DMS53 (cell line): ENCODE measurements around the gene USP47.

Source experiments
- DNase-seq: peaks from one replicate; lab custom pipeline; 2025; lab: John Stamatoyannopoulos, UW

Gene USP47

GRCh38 chr11:11864803-11865202 is 23.0 kb downstream of the USP47 start:
- no peak for DNase-seq

GRCh38 chr11:11865449-11865848 is 23.7 kb downstream of the USP47 start:
- DNase-seq: no peak

GRCh38 chr11:11866203-11866602 is 24.4 kb downstream of the USP47 start:
- DNase-seq: no peak

- DNase-seq: no peak
These were observed 25.9 kb downstream of the USP47 start for GRCh38 chr11:11867720-11868119.

- no peak for DNase-seq
These were observed 30.2 kb downstream of the USP47 start for GRCh38 chr11:11871991-11872401.

- DNase-seq: peak; percentile 65
These were observed 34.7 kb downstream of the USP47 start for GRCh38 chr11:11876458-11876857.

GRCh38 chr11:11880179-11880578 is 38.4 kb downstream of the USP47 start:
- DNase-seq: no peak

- no peak for DNase-seq
These were observed 40.8 kb downstream of the USP47 start for GRCh38 chr11:11882539-11882938.

GRCh38 chr11:11884351-11884750 is 42.6 kb downstream of the USP47 start:
- DNase-seq: no peak

- no peak for DNase-seq
These were observed 43.2 kb downstream of the USP47 start for GRCh38 chr11:11884774-11885481.

- DNase-seq: no peak
These were observed 52.7 kb downstream of the USP47 start for GRCh38 chr11:11894486-11894885.

GRCh38 chr11:11895672-11896071 is 53.9 kb downstream of the USP47 start:
- DNase-seq: no peak

- no peak for DNase-seq
These were observed 56.9 kb downstream of the USP47 start for GRCh38 chr11:11898648-11899047.

GRCh38 chr11:11899401-11899800 is 57.6 kb downstream of the USP47 start:
- DNase-seq: no peak

GRCh38 chr11:11901929-11902328 is 60.2 kb downstream of the USP47 start:
- no peak for DNase-seq

- DNase-seq: no peak
These were observed 68.0 kb downstream of the USP47 start for GRCh38 chr11:11909727-11910126.

GRCh38 chr11:11910541-11910940 is 68.8 kb downstream of the USP47 start:
- no peak for DNase-seq

- DNase-seq: no peak
These were observed 71.6 kb downstream of the USP47 start for GRCh38 chr11:11913395-11913794.

GRCh38 chr11:11915625-11916024 is 73.9 kb downstream of the USP47 start:
- no peak for DNase-seq

GRCh38 chr11:11916981-11917399 is 75.2 kb downstream of the USP47 start:
- DNase-seq: no peak

- DNase-seq: no peak
These were observed 82.1 kb downstream of the USP47 start for GRCh38 chr11:11923828-11924227.

GRCh38 chr11:11929920-11930319 is 88.1 kb downstream of the USP47 start:
- no peak for DNase-seq

- DNase-seq: peak; percentile 79
These were observed 89.8 kb downstream of the USP47 start for GRCh38 chr11:11931461-11932055.

GRCh38 chr11:11935536-11935935 is 93.8 kb downstream of the USP47 start:
- DNase-seq: peak; percentile 6
